CD14-positive monocyte (primary cell): Measurements from ENCODE around the gene SORBS1. TPM values are rescaled to one million over a fixed set of nuclear protein-coding genes. Genes with fewer than 3 reads are reported as not detected.

Source experiments
- DNase-seq, 3 donors: peaks; one replicate each; pipeline ENCODE4 v3.0.0-alpha.2; 2011 to 2022
- H2AFZ ChIP-seq: 2 replicates; pipeline ENCODE4 v1.6.0; 2012; ENCODE audit warnings: mild to moderate bottlenecking, low read depth, low read length, inconsistent platforms; ENCODE audit not compliant: insufficient read depth, poor library complexity, severe bottlenecking
- H3K27ac ChIP-seq, 2 donors: 1 replicate in 1 of 2; 2 replicates in 1 of 2; pipeline ENCODE4 v1.5.1; 2012 to 2013; ENCODE audit warnings: low read length in 2 of 2, control low read depth in 1 of 2, inconsistent platforms in 1 of 2, low read depth in 1 of 2, mild to moderate bottlenecking in 1 of 2
- H3K27me3 ChIP-seq, 2 donors: one replicate each; pipeline versions ENCODE4 v1.6.0 to v1.6.1; 2011 to 2013; ENCODE audit warnings: low read length in 2 of 2; ENCODE audit not compliant: control insufficient read depth in 2 of 2, insufficient read depth in 2 of 2
- H3K36me3 ChIP-seq, 2 donors: replicated peaks in 1 of 2; 1 replicate in 1 of 2; 2 replicates in 1 of 2; pipeline versions ENCODE4 v1.5.1 to v1.6.1; 2012 to 2013; ENCODE audit warnings: low read length in 2 of 2, control low read depth in 1 of 2, inconsistent platforms in 1 of 2, mild to moderate bottlenecking in 1 of 2; ENCODE audit not compliant: insufficient read depth in 2 of 2, control insufficient read depth in 1 of 2
- H3K4me1 ChIP-seq, 2 donors: 1 replicate in 1 of 2; 2 replicates in 1 of 2; pipeline versions ENCODE4 v1.5.1 to v1.6.1; 2012 to 2013; ENCODE audit warnings: low read length in 2 of 2, control low read depth in 1 of 2, inconsistent platforms in 1 of 2, mild to moderate bottlenecking in 1 of 2, moderate library complexity in 1 of 2; ENCODE audit not compliant: insufficient read depth in 2 of 2, control insufficient read depth in 1 of 2
- H3K4me2 ChIP-seq: replicated peaks from 2 replicates; pipeline ENCODE3; 2012; ENCODE audit warnings: low read length, moderate library complexity, mild to moderate bottlenecking; ENCODE audit not compliant: poor library complexity, severe bottlenecking; ENCODE audit errors: extremely low read depth
- H3K4me3 ChIP-seq, 3 experiments: fragments of 200-600 bp in 1 of 3; sonication (generic) in 1 of 3; replicated peaks in 1 of 3; 1 replicate in 2 of 3; 2 replicates in 1 of 3; pipeline ENCODE4 v1.5.1; 2011 to 2013; ENCODE audit warnings: low read length in 3 of 3, mild to moderate bottlenecking in 3 of 3, control low read depth in 2 of 3, low read depth in 2 of 3, inconsistent platforms in 1 of 3, moderate library complexity in 1 of 3
- H3K79me2 ChIP-seq: 2 replicates; pipeline ENCODE4 v1.6.0; 2012; ENCODE audit warnings: mild to moderate bottlenecking, control low read depth, inconsistent platforms, low read length, moderate library complexity; ENCODE audit not compliant: insufficient read depth
- H3K9ac ChIP-seq: 2 replicates; pipeline ENCODE4 v1.6.0; 2017; ENCODE audit warnings: low read length, mild to moderate bottlenecking; ENCODE audit not compliant: insufficient read depth, poor library complexity, severe bottlenecking
- H3K9me3 ChIP-seq, 2 donors: replicated peaks in 1 of 2; 1 replicate in 1 of 2; 2 replicates in 1 of 2; pipeline versions ENCODE4 v1.5.1 to v1.6.1; 2012 to 2013; ENCODE audit warnings: low read length in 2 of 2, control low read depth in 1 of 2; ENCODE audit not compliant: control insufficient read depth in 1 of 2, insufficient read depth in 1 of 2
- H4K20me1 ChIP-seq: 2 replicates; pipeline ENCODE4 v1.6.0; 2012; ENCODE audit warnings: mild to moderate bottlenecking, low read length, control low read depth, moderate library complexity; ENCODE audit not compliant: insufficient read depth
- H3K27ac Mint-ChIP-seq, 7 donors: one replicate each; pipeline ENCODE4 v1.8.0; 2020; ENCODE audit warnings: mild to moderate bottlenecking in 7 of 7, mixed read lengths in 7 of 7, moderate library complexity in 6 of 7, inconsistent platforms in 2 of 7
- H3K27me3 Mint-ChIP-seq, 3 donors: one replicate each; pipeline ENCODE4 v1.8.0; 2021 to 2022; ENCODE audit warnings: low read depth in 3 of 3, mild to moderate bottlenecking in 3 of 3, mixed read lengths in 3 of 3, moderate library complexity in 3 of 3, inconsistent platforms in 1 of 3
- H3K36me3 Mint-ChIP-seq, 2 donors: one replicate each; pipeline ENCODE4 v1.8.0; 2020; ENCODE audit warnings: mixed read lengths in 2 of 2, inconsistent platforms in 1 of 2, mild to moderate bottlenecking in 1 of 2
- H3K4me1 Mint-ChIP-seq: one replicate; pipeline ENCODE4 v1.8.0; 2020; ENCODE audit warnings: mild to moderate bottlenecking, mixed read lengths
- H3K4me3 Mint-ChIP-seq, 2 donors: one replicate each; pipeline ENCODE4 v1.8.0; 2020; ENCODE audit warnings: mild to moderate bottlenecking in 2 of 2, mixed read lengths in 2 of 2, moderate library complexity in 1 of 2
- H3K9me3 Mint-ChIP-seq, 7 donors: one replicate each; pipeline ENCODE4 v1.8.0; 2020 to 2022; ENCODE audit warnings: mixed read lengths in 7 of 7, mild to moderate bottlenecking in 6 of 7, moderate library complexity in 6 of 7, inconsistent platforms in 2 of 7
- WGBS: methylation state at CpG from one replicate; pipeline ENCODE4 v1.1.5; 2013; ENCODE audit warnings: missing lambda C conversion rate; ENCODE audit not compliant: insufficient coverage; 5-methylcytosine and 5-hydroxymethylcytosine counted together
- intact Hi-C, 2 donors: fragments of 100-400 bp; cut with micrococcal nuclease; formaldehyde crosslinking; loops; one replicate each; pipeline versions ENCODE4 v1.15.0 to v1.15.1; 2023
- polyA plus RNA-seq, 3 donors: library from polyadenylated mRNA; depleted of rRNA in 1 of 3; unstranded in 2 of 3; stranded (reverse) in 1 of 3; fragments of 300-500 nt in 2 of 3; fragments of >200 nt in 1 of 3; fragmentation: Illumina TruSeq in 2 of 3; gene quantifications; 1 replicate in 2 of 3; 2 replicates in 1 of 3; pipeline ENCODE4 v1.2.3, GENCODE V29; 2012 to 2021
- TF ChIP-seq, protein P1 (sequence below): fragments of 200-600 bp; IDR thresholded peaks from one replicate; pipeline ENCODE4 v1.8.0; 2022; ENCODE audit warnings: antibody characterized with exemption, mild to moderate bottlenecking

The SORBS1 gene
- polyA plus RNA-seq, 3 donors, result 0.08 to 0.15 TPM; not detected in 1

GRCh38 chr10:95329296-95329695 lies 231.9 kb downstream of the SORBS1 start:
- no peaks in the 10 kb centered on the region for H3K4me1 ChIP-seq
- intact Hi-C loops, result no loop called here
- H3K79me2 ChIP-seq, result no peaks in the 10 kb centered on the region
- no peaks in the 10 kb centered on the region for H3K27me3 ChIP-seq
- no peak for DNase-seq
- Mint-ChIP-seq H3K36me3 (no peaks in the 10 kb centered on the region), H3K27me3 (peaks cover 3 to 4% (median 3%) of the 10 kb centered on the region in 3 donors), H3K27ac (no peak overlapping the region), H3K9me3 (no peaks in the 10 kb centered on the region), H3K4me3 (no peak overlapping the region), H3K4me1 (no peaks in the 10 kb centered on the region)
- H2AFZ ChIP-seq, result no peak overlapping the region
- no peak overlapping the region for H3K27ac ChIP-seq
- TF ChIP-seq, protein P1, sequence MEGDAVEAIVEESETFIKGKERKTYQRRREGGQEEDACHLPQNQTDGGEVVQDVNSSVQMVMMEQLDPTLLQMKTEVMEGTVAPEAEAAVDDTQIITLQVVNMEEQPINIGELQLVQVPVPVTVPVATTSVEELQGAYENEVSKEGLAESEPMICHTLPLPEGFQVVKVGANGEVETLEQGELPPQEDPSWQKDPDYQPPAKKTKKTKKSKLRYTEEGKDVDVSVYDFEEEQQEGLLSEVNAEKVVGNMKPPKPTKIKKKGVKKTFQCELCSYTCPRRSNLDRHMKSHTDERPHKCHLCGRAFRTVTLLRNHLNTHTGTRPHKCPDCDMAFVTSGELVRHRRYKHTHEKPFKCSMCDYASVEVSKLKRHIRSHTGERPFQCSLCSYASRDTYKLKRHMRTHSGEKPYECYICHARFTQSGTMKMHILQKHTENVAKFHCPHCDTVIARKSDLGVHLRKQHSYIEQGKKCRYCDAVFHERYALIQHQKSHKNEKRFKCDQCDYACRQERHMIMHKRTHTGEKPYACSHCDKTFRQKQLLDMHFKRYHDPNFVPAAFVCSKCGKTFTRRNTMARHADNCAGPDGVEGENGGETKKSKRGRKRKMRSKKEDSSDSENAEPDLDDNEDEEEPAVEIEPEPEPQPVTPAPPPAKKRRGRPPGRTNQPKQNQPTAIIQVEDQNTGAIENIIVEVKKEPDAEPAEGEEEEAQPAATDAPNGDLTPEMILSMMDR, result no peak
- no peaks in the 10 kb centered on the region for H3K9me3 ChIP-seq
- H3K9ac ChIP-seq, result no peak overlapping the region
- 100% methylated on average over 4 of the region's 9 CpGs for WGBS
- H4K20me1 ChIP-seq, result no peaks in the 10 kb centered on the region
- H3K36me3 ChIP-seq, result no peaks in the 10 kb centered on the region
- H3K4me3 ChIP-seq, result no peak overlapping the region
- no peak overlapping the region for H3K4me2 ChIP-seq

- intact Hi-C loops, result no loop called here
- no peaks in the 10 kb centered on the region for H3K9me3 Mint-ChIP-seq
- Histone ChIP-seq H3K36me3 (no peaks in the 10 kb centered on the region), H3K27me3 (no peaks in the 10 kb centered on the region), H3K4me1 (no peaks in the 10 kb centered on the region), H3K4me3 (no peak overlapping the region), H3K4me2 (no peak overlapping the region), H2AFZ (no peak overlapping the region), H3K27ac (no peak overlapping the region), H3K9me3 (no peaks in the 10 kb centered on the region), H3K9ac (no peak overlapping the region), H4K20me1 (no peaks in the 10 kb centered on the region), H3K79me2 (no peaks in the 10 kb centered on the region)
- no peak for DNase-seq
- TF ChIP-seq, protein P1, result no peak
- no peaks in the 10 kb centered on the region for H3K4me1 Mint-ChIP-seq
- no peaks in the 10 kb centered on the region for H3K36me3 Mint-ChIP-seq
- peaks cover 3 to 5% (median 3%) of the 10 kb centered on the region in 3 donors for H3K27me3 Mint-ChIP-seq
- H3K27ac Mint-ChIP-seq, result no peak overlapping the region
- no peak overlapping the region for H3K4me3 Mint-ChIP-seq
- no CpG with 5 or more reads among the region's 3 CpGs for WGBS
These were observed 233.2 kb downstream of the SORBS1 start for GRCh38 chr10:95328013-95328412.
